ENCODE results near the gene CLEC11A. TPM values are rescaled to one million over a fixed set of nuclear protein-coding genes. Genes with fewer than 3 reads are reported as not detected.

The CLEC11A gene
- total RNA-seq, 1 donor from 2014 or later = 6.0 TPM

GRCh38 chr19:50703915-50704796 lies 19.0 kb upstream of the CLEC11A start:
- H3K27me3 Mint-ChIP-seq (ENCODE audit: unreplicated experiment) = peaks cover 16% of the 10 kb centered on the region
- no peaks in the 10 kb centered on the region for H3K9me3 Mint-ChIP-seq (ENCODE audit: unreplicated experiment)
- no peak overlapping the region for H3K27ac Mint-ChIP-seq (ENCODE audit: unreplicated experiment)
- H3K4me1 Mint-ChIP-seq (ENCODE audit: unreplicated experiment) = no peaks in the 10 kb centered on the region
- no peak for TF ChIP-seq CTCF (IDR thresholded peaks at IDR 0.05)
- no peaks in the 10 kb centered on the region for H3K36me3 Mint-ChIP-seq (ENCODE audit: unreplicated experiment)
- DNase-seq (ENCODE audit: extremely low spot score, unreplicated experiment) = no peak
- H3K4me3 Mint-ChIP-seq (ENCODE audit: unreplicated experiment) = no peak overlapping the region

DNA sequence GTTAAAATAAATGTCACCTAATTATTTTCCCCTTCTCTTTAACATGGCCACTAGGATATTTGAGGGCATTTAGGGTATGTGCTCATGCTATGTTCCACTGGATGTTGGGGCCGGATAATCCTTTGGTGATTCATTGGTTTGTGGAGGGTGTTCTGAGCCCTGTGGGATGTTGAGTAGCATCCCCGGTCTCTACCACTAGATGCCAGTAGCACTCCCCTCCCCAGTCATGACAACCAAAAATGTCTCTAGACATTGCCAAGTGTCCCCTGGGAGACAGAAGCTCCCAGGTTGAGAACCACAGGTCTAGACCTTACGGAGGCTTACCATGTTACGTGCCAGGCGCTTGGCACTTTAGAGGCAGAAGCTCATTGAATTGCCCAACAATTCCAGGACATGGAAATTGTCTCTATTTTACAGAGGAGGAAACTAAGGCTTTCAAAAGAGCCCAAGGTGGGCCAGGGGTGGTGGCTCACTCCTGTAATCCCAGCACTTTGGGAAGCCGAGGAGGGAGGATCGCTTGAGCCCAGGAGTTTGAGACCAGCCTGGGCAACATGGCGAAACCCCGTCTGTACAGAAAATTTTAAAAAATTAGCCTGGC lies 17.6 kb upstream of the CLEC11A start:
- H3K4me1 Mint-ChIP-seq (ENCODE audit: unreplicated experiment) = no peaks in the 10 kb centered on the region
- peak; percentile 57 for TF ChIP-seq CTCF (IDR thresholded peaks at IDR 0.05)
- DNase-seq (ENCODE audit: extremely low spot score, unreplicated experiment) = no peak
- no peaks in the 10 kb centered on the region for H3K9me3 Mint-ChIP-seq (ENCODE audit: unreplicated experiment)
- H3K27me3 Mint-ChIP-seq (ENCODE audit: unreplicated experiment) = peaks cover 16% of the 10 kb centered on the region
- no peaks in the 10 kb centered on the region for H3K36me3 Mint-ChIP-seq (ENCODE audit: unreplicated experiment)
- no peak overlapping the region for H3K4me3 Mint-ChIP-seq (ENCODE audit: unreplicated experiment)
- H3K27ac Mint-ChIP-seq (ENCODE audit: unreplicated experiment) = no peak overlapping the region

DNA sequence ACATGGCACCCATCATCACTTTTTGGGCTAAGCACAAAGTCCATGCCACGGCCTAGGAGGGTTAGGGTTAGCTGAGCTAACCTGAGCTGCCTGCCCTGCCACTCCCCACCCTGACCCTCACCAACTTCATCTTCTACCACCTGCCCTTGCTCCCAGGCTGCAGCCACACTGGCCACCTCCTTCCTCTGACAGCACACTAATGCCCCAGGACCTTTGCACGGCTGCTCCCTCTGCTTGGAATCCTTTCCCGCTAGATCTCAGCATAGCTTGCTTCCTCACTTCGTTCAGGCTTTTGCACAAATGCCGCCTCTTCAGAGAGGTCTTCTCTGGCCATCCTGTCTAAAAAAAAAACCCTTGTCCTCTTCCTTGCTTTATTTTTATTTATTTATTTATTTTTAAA lies 16.8 kb upstream of the CLEC11A start:
- Mint-ChIP-seq H3K27me3 (ENCODE audit: unreplicated experiment) (peaks cover 16% of the 10 kb centered on the region), H3K4me1 (ENCODE audit: unreplicated experiment) (no peaks in the 10 kb centered on the region), H3K4me3 (ENCODE audit: unreplicated experiment) (no peak overlapping the region), H3K36me3 (ENCODE audit: unreplicated experiment) (no peaks in the 10 kb centered on the region), H3K27ac (ENCODE audit: unreplicated experiment) (no peak overlapping the region), H3K9me3 (ENCODE audit: unreplicated experiment) (no peaks in the 10 kb centered on the region)
- no peak for DNase-seq (ENCODE audit: extremely low spot score, unreplicated experiment)
- no peak for TF ChIP-seq CTCF (IDR thresholded peaks at IDR 0.05)

GRCh38 chr19:50708179-50708879 lies 14.8 kb upstream of the CLEC11A start:
- Mint-ChIP-seq H3K36me3 (ENCODE audit: unreplicated experiment) (no peaks in the 10 kb centered on the region), H3K4me3 (ENCODE audit: unreplicated experiment) (no peak overlapping the region), H3K27ac (ENCODE audit: unreplicated experiment) (no peak overlapping the region), H3K27me3 (ENCODE audit: unreplicated experiment) (peaks cover 16% of the 10 kb centered on the region), H3K4me1 (ENCODE audit: unreplicated experiment) (no peaks in the 10 kb centered on the region), H3K9me3 (ENCODE audit: unreplicated experiment) (no peaks in the 10 kb centered on the region)
- DNase-seq (ENCODE audit: extremely low spot score, unreplicated experiment) = no peak
- TF ChIP-seq CTCF (IDR thresholded peaks at IDR 0.05) = no peak

- peaks cover 7% of the 10 kb centered on the region for H3K27me3 Mint-ChIP-seq (ENCODE audit: unreplicated experiment)
- H3K36me3 Mint-ChIP-seq (ENCODE audit: unreplicated experiment) = no peaks in the 10 kb centered on the region
- H3K4me1 Mint-ChIP-seq (ENCODE audit: unreplicated experiment) = no peaks in the 10 kb centered on the region
- DNase-seq (ENCODE audit: extremely low spot score, unreplicated experiment) = no peak
- no peak overlapping the region for H3K27ac Mint-ChIP-seq (ENCODE audit: unreplicated experiment)
- no peak for TF ChIP-seq CTCF (IDR thresholded peaks at IDR 0.05)
- H3K4me3 Mint-ChIP-seq (ENCODE audit: unreplicated experiment) = no peak overlapping the region
- H3K9me3 Mint-ChIP-seq (ENCODE audit: unreplicated experiment) = no peaks in the 10 kb centered on the region
Observed at GRCh38 chr19:50710094-50710493, 13.1 kb upstream of the CLEC11A start.

Data from osteocyte (in vitro differentiated cells).